Endothelial cell of umbilical vein (primary cell): ENCODE results near the gene FYTTD1. TPM values are rescaled to one million over a fixed set of nuclear protein-coding genes. Genes with fewer than 3 reads are reported as not detected.

Experiments used
- BruUV-seq: library from RNA; stranded (reverse); fragments of 400-500 nt; replicated peaks from 2 replicates; lab custom pipeline; 2021; lab: Mats Ljungman, UMichigan
- CTCF ChIA-PET: fragments of 300-600, 350-600 bp; sonication (Branson Sonifier 250); formaldehyde crosslinking; loops from one replicate; lab custom pipeline; 2021; ENCODE audit warnings: antibody characterized with exemption, inconsistent platforms; lab: Charles Lee
- POLR2A ChIA-PET: fragments of 300-600, 350-600 bp; sonication (Branson Sonifier 250); formaldehyde crosslinking; loops from one replicate; lab custom pipeline; 2021; ENCODE audit warnings: antibody characterized with exemption, inconsistent platforms; lab: Charles Lee
- DNase-seq: peaks from one replicate; pipeline ENCODE4 v3.0.0-alpha.2; 2011; ENCODE audit warnings: low read depth, low spot score
- FAIRE-seq: peaks from 2 replicates; lab custom pipeline; 2011; peaks lifted over from hg19 to GRCh38; lab: Jason Lieb, UNC
- H2AFZ ChIP-seq: 2 replicates; pipeline ENCODE4 v1.6.0; 2012; ENCODE audit warnings: low read depth, low read length, control low read depth, inconsistent platforms
- H3K27ac ChIP-seq: 2 replicates; pipeline ENCODE4 v1.5.1; 2011; ENCODE audit warnings: low read depth, mild to moderate bottlenecking, control low read depth, low read length, moderate library complexity; ENCODE audit not compliant: insufficient read depth
- H3K27me3 ChIP-seq, 2 experiments: 2 replicates each; pipeline versions ENCODE4 v1.6.0 to v1.6.1; 2011; ENCODE audit warnings: low read length in 2 of 2, mixed read lengths in 1 of 2; ENCODE audit not compliant: control insufficient read depth in 2 of 2, insufficient read depth in 2 of 2
- H3K36me3 ChIP-seq, 2 experiments: 2 replicates in 1 of 2; 3 replicates in 1 of 2; pipeline ENCODE4 v1.5.1; 2011; ENCODE audit warnings: low read length in 2 of 2, mild to moderate bottlenecking in 1 of 2, moderate library complexity in 1 of 2; ENCODE audit not compliant: control insufficient read depth in 2 of 2, insufficient read depth in 2 of 2; ENCODE audit errors: extremely low read depth in 1 of 2
- H3K4me1 ChIP-seq: 3 replicates; pipeline ENCODE4 v1.5.1; 2011; ENCODE audit warnings: mild to moderate bottlenecking, low read length; ENCODE audit not compliant: control insufficient read depth, insufficient read depth; ENCODE audit errors: extremely low read depth
- H3K4me2 ChIP-seq: 2 replicates; pipeline ENCODE4 v1.6.1; 2011; ENCODE audit warnings: low read length, control low read depth, mixed read lengths; ENCODE audit not compliant: insufficient read depth
- H3K4me3 ChIP-seq, 3 experiments: fragments of 200-600 bp in 1 of 3; sonication (generic), shearing (Covaris generic) in 1 of 3; replicated peaks in 1 of 3; 2 replicates each; pipeline ENCODE4 v1.5.1; 2011 to 2016; ENCODE audit warnings: control low read depth in 3 of 3, low read length in 3 of 3, mild to moderate bottlenecking in 2 of 3, inconsistent platforms in 1 of 3, low read depth in 1 of 3, moderate library complexity in 1 of 3; ENCODE audit not compliant: insufficient read depth in 1 of 3
- H3K79me2 ChIP-seq: 2 replicates; pipeline ENCODE4 v1.6.0; 2012; ENCODE audit warnings: low read length, inconsistent platforms; ENCODE audit not compliant: control insufficient read depth, insufficient read depth
- H3K9ac ChIP-seq: replicated peaks from 2 replicates; pipeline ENCODE3; 2011; ENCODE audit warnings: low read length, control low read depth; ENCODE audit not compliant: insufficient read depth; ENCODE audit errors: extremely low read depth
- H3K9me1 ChIP-seq: replicated peaks from 3 replicates; pipeline ENCODE4 v1.6.0; 2011; ENCODE audit warnings: mild to moderate bottlenecking, low read length; ENCODE audit not compliant: control insufficient read depth, insufficient read depth; ENCODE audit errors: extremely low read depth
- H3K9me3 ChIP-seq: replicated peaks from 2 replicates; pipeline ENCODE4 v1.5.1; 2012; ENCODE audit warnings: low read length, inconsistent platforms; ENCODE audit not compliant: control insufficient read depth, insufficient read depth
- H4K20me1 ChIP-seq: replicated peaks from 2 replicates; pipeline ENCODE3; 2011; ENCODE audit warnings: mild to moderate bottlenecking, low read length; ENCODE audit not compliant: control insufficient read depth, insufficient read depth; ENCODE audit errors: extremely low read depth
- CTCF ChIP-seq, 2 donors: IDR thresholded peaks; 1 replicate in 1 of 2; 2 replicates in 1 of 2; pipeline ENCODE4 v1.5.1; 2011; ENCODE audit warnings: low read length in 2 of 2, mild to moderate bottlenecking in 2 of 2, moderate library complexity in 2 of 2, control low read depth in 1 of 2, inconsistent platforms in 1 of 2, low read depth in 1 of 2; ENCODE audit not compliant: insufficient read depth in 1 of 2; ENCODE audit errors: extremely low read depth in 1 of 2
- POLR2A ChIP-seq: IDR thresholded peaks from 2 replicates; pipeline ENCODE4 v1.6.1; 2012; ENCODE audit warnings: low read depth, mild to moderate bottlenecking, control low read depth, low read length
- POLR2AphosphoS5 ChIP-seq: IDR thresholded peaks from 2 replicates; pipeline ENCODE4 v1.6.1; 2012; ENCODE audit warnings: low read depth, mild to moderate bottlenecking, control low read depth, low read length, moderate library complexity; ENCODE audit not compliant: insufficient read depth
- dilution Hi-C: fragments of 300-500 bp; cut with MboI; formaldehyde crosslinking; loops from one replicate; pipeline ENCODE4 v1.15.0; 2019; ENCODE audit warnings: low sequenced_read_pairs; ENCODE audit not compliant: extremely low pct_ligation_motif_present
- intact Hi-C: fragments of 100-400 bp; cut with micrococcal nuclease; formaldehyde crosslinking; loops from one replicate; pipeline ENCODE4 v1.10.0; 2022
- polyA plus RNA-seq, 4 experiments: library from polyadenylated mRNA; depleted of rRNA in 3 of 4; stranded (reverse) in 3 of 4; unstranded in 1 of 4; fragments of >200 nt; gene quantifications; 2 replicates each; pipeline versions ENCODE4 v1.2.1 to v1.2.3, GENCODE V29; 2011 to 2012; ENCODE audit warnings: missing spikeins in 1 of 4
- total RNA-seq: library from RNA; stranded (reverse); gene quantifications from 2 replicates; pipeline ENCODE4 v1.2.3, GENCODE V29; 2021

The FYTTD1 gene
- total and polyA plus RNA-seq, 2 donors (not counting 3 experiments of a cell fraction or from before 2014, with no cell fraction given): 8.9 to 52.3 TPM

DNA sequence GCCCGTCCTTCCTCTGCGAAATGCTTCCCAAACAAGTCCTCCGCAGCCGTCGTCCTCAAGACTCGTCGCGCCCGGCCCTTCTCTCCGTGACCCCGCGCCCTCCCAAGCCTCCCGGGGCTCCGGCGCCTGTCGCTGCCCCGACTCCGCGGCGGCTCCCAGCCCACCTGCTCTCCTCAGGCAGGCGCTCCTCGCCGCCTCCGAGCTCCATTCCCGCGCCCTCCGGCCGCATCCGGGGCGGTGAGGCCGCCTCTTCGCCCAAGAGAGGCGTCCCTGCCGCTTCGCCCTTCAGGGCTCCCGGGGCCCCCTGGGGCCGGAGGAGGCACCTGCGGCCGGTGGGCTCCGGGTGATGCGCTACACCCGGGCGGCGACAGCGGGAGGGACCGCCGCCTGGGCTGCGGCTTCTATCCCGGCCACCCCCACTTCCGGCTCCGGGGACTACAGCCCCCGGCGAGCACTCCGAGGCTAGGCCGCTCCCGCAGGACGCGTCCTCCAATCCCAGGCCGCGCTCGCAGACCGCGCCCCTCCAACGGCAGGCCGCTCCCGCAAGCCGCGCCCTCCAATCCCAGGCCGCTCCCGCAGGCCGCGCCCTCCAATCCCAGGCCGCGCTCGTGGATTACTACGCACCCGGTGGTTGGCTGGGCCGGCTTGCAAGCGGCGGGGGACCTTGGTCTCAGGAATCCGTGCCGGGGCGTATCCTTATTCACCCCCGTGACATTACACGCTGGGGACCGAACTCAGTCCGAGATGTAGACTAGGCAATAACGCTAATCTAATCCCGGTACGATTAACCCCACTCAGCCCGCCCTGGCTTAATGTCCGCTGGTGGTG is 13.0 kb upstream of the FYTTD1 start, which contains the start of gene RUBCN:
Gene RUBCN, minus strand, starts transcription at position 414 of the 828 bp plus-strand sequence. Its CDS starts 185 bp downstream, at position 229.
- Histone ChIP-seq H3K4me3 (peak within 1 kb of the TSS; percentile 35 to 82 (median 75)), H3K27me3 (no peaks in the 10 kb centered on the region), H3K9me1 (no peaks in the 10 kb centered on the region), H3K4me1 (peaks cover 7% of the 10 kb centered on the region), H2AFZ (peak within 1 kb of the TSS; percentile 93), H3K4me2 (peak within 1 kb of the TSS; percentile 91), H3K9me3 (no peaks in the 10 kb centered on the region), H3K79me2 (peaks cover 15% of the 10 kb centered on the region), H4K20me1 (no peaks in the 10 kb centered on the region), H3K9ac (peak within 1 kb of the TSS; percentile 63), H3K27ac (no peak within 1 kb of the TSS), H3K36me3 (no peaks in the 10 kb centered on the region)
- POLR2A ChIA-PET: no interaction called here
- CTCF ChIA-PET: interaction anchor here (0.9 to 2.4 kb wide), 4 partner anchors 10 to 21 kb away, joined by 3 to 7 read pairs (median 3); partner anchors contain the start of gene FYTTD1
- dilution Hi-C loops: no loop called here
- BruUV-seq: no TSS peak
- intact Hi-C loops: loop anchor here (1.0 kb wide), 2 partner anchors 13 to 24 kb away; partner anchors contain the start of gene FYTTD1
- TF ChIP-seq POLR2AphosphoS5 (peak; percentile 41), CTCF (IDR thresholded peaks at IDR 0.05; ENCODE audit: extremely low read depth in 1 of 2, insufficient read depth in 1 of 2, low read depth in 1 of 2, low read length in 2 of 2) (no peak), POLR2A (peak; percentile 78)
- DNase-seq (peak; percentile 97), FAIRE-seq (peak; percentile 96)

DNA sequence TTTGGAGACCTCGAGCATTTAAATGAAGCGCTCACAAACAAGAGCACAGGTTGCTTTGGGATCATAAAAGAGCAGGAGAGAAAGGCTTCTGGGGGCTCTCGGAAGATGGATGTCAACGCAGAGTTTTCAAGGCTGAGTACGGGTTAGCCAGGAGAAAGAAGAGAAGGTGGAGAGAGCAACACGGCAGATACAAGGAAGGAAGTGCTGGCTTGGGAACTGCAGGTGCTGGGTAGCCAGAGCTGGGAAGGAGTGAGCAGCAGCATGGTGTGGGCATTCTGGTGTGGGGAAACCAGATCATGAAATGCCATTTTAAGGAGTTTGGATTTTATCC is 12.4 kb upstream of the FYTTD1 start:
- no peaks in the 10 kb centered on the region for H3K36me3 ChIP-seq
- no peak for FAIRE-seq
- POLR2A ChIA-PET: no interaction called here

More for the DNA sequence above, 12.4 kb upstream of the FYTTD1 start:
- TSS peak; percentile 49 for BruUV-seq
- dilution Hi-C loops: no loop called here
- TF ChIP-seq POLR2A: no peak
- Histone ChIP-seq H3K4me2 (peak overlapping the region; percentile 91), H3K27me3 (no peaks in the 10 kb centered on the region), H3K79me2 (peaks cover 15% of the 10 kb centered on the region), H2AFZ (peak overlapping the region; percentile 93), H3K9ac (peak overlapping the region; percentile 61), H4K20me1 (no peaks in the 10 kb centered on the region), H3K9me1 (no peaks in the 10 kb centered on the region), H3K4me3 (peak overlapping the region; percentile 32 to 75 (median 53)), H3K9me3 (no peaks in the 10 kb centered on the region), H3K27ac (no peak overlapping the region), H3K4me1 (peaks cover 7% of the 10 kb centered on the region)
- intact Hi-C loops: loop anchor here (1.0 kb wide), 1 partner anchor 12 kb away; the partner anchor contains the start of gene FYTTD1
- CTCF ChIA-PET: interaction anchor here (1.0 to 2.4 kb wide), 2 partner anchors 12 to 14 kb away, joined by 4 to 7 read pairs; partner anchors contain the start of gene FYTTD1
- no peak for DNase-seq
